ENCODE results near the gene ZNF579.

The ZNF579 gene

GRCh38 chr19:55536951-55537740 is 43.5 kb downstream of the ZNF579 start, which contains the start of gene SBK2:
Gene SBK2 (minus strand): TSS chr19:55537133. CDS start chr19:55536294, 839 bp downstream.
- Histone ChIP-seq H3F3A (ENCODE audit: insufficient read depth, low read length) (no peaks in the 10 kb centered on the region), H3K4me3 (ENCODE audit: low read length) (no peak within 1 kb of the TSS), H3K4me1 (ENCODE audit: low read length) (no peaks in the 10 kb centered on the region), H2AFZ (ENCODE audit: low read length) (no peak within 1 kb of the TSS), H3K9me3 (replicated peaks; ENCODE audit: insufficient read depth, low read length) (no peaks in the 10 kb centered on the region), H3K36me3 (replicated peaks; ENCODE audit: insufficient read depth, low read length) (no peaks in the 10 kb centered on the region), H3K27me3 (replicated peaks; ENCODE audit: insufficient read depth, low read length) (peaks cover 67% of the 10 kb centered on the region), H3K4me2 (ENCODE audit: low read depth, low read length) (no peak within 1 kb of the TSS), H3K9me2 (replicated peaks; ENCODE audit: insufficient read depth, low read length) (no peaks in the 10 kb centered on the region), H4K20me1 (ENCODE audit: insufficient read depth, low read length) (no peaks in the 10 kb centered on the region), H3K9ac (ENCODE audit: low read length) (no peak within 1 kb of the TSS), H3K27ac (ENCODE audit: low read length) (no peak within 1 kb of the TSS), H3K79me2 (ENCODE audit: low read length) (no peaks in the 10 kb centered on the region)
- no peak for TF ChIP-seq EZH2phosphoT487 (IDR thresholded peaks at IDR 0.05; ENCODE audit: low read length)
- no peak for TF ChIP-seq CTCF (IDR thresholded peaks at IDR 0.05; ENCODE audit: low read length)
- TF ChIP-seq EZH2 (optimal IDR thresholded peaks at IDR 0.05; ENCODE audit: low read depth, low read length): no peak
- DNase-seq: no peak

- H3K4me2 ChIP-seq (ENCODE audit: low read depth, low read length): no peak overlapping the region
- TF ChIP-seq CTCF (IDR thresholded peaks at IDR 0.05; ENCODE audit: low read length): no peak
- TF ChIP-seq EZH2 (optimal IDR thresholded peaks at IDR 0.05; ENCODE audit: low read depth, low read length): no peak
- TF ChIP-seq EZH2phosphoT487 (IDR thresholded peaks at IDR 0.05; ENCODE audit: low read length): no peak
Measured at GRCh38 chr19:55536366-55536765, 44.3 kb downstream of the ZNF579 start.

GRCh38 chr19:55535965-55536350 is 44.7 kb downstream of the ZNF579 start:
- H2AFZ ChIP-seq (ENCODE audit: low read length): no peak overlapping the region

More at GRCh38 chr19:55536366-55536765, 44.3 kb downstream of the ZNF579 start:
- no peaks in the 10 kb centered on the region for H4K20me1 ChIP-seq (ENCODE audit: insufficient read depth, low read length)
- H3K9me3 ChIP-seq (replicated peaks; ENCODE audit: insufficient read depth, low read length): no peaks in the 10 kb centered on the region
- no peak for DNase-seq
- no peak overlapping the region for H3K9ac ChIP-seq (ENCODE audit: low read length)
- peaks cover 67% of the 10 kb centered on the region for H3K27me3 ChIP-seq (replicated peaks; ENCODE audit: insufficient read depth, low read length)
- no peaks in the 10 kb centered on the region for H3K79me2 ChIP-seq (ENCODE audit: low read length)
- H3K4me1 ChIP-seq (ENCODE audit: low read length): no peaks in the 10 kb centered on the region
- H3F3A ChIP-seq (ENCODE audit: insufficient read depth, low read length): no peaks in the 10 kb centered on the region
- H3K9me2 ChIP-seq (replicated peaks; ENCODE audit: insufficient read depth, low read length): no peaks in the 10 kb centered on the region
- H3K4me3 ChIP-seq (ENCODE audit: low read length): no peak overlapping the region
- no peak overlapping the region for H2AFZ ChIP-seq (ENCODE audit: low read length)
- H3K27ac ChIP-seq (ENCODE audit: low read length): no peak overlapping the region
- H3K36me3 ChIP-seq (replicated peaks; ENCODE audit: insufficient read depth, low read length): no peaks in the 10 kb centered on the region

More at GRCh38 chr19:55535965-55536350, 44.7 kb downstream of the ZNF579 start:
- no peaks in the 10 kb centered on the region for H3K9me2 ChIP-seq (replicated peaks; ENCODE audit: insufficient read depth, low read length)
- TF ChIP-seq CTCF (IDR thresholded peaks at IDR 0.05; ENCODE audit: low read length) (no peak), EZH2 (optimal IDR thresholded peaks at IDR 0.05; ENCODE audit: low read depth, low read length) (no peak), EZH2phosphoT487 (IDR thresholded peaks at IDR 0.05; ENCODE audit: low read length) (no peak)
- H3F3A ChIP-seq (ENCODE audit: insufficient read depth, low read length): no peaks in the 10 kb centered on the region
- H3K9me3 ChIP-seq (replicated peaks; ENCODE audit: insufficient read depth, low read length): no peaks in the 10 kb centered on the region
- no peaks in the 10 kb centered on the region for H4K20me1 ChIP-seq (ENCODE audit: insufficient read depth, low read length)
- H3K27ac ChIP-seq (ENCODE audit: low read length): no peak overlapping the region
- H3K9ac ChIP-seq (ENCODE audit: low read length): no peak overlapping the region
- H3K4me3 ChIP-seq (ENCODE audit: low read length): no peak overlapping the region
- no peaks in the 10 kb centered on the region for H3K36me3 ChIP-seq (replicated peaks; ENCODE audit: insufficient read depth, low read length)
- H3K27me3 ChIP-seq (replicated peaks; ENCODE audit: insufficient read depth, low read length): peaks cover 67% of the 10 kb centered on the region
- no peak for DNase-seq
- no peaks in the 10 kb centered on the region for H3K79me2 ChIP-seq (ENCODE audit: low read length)
- no peak overlapping the region for H3K4me2 ChIP-seq (ENCODE audit: low read depth, low read length)
- H3K4me1 ChIP-seq (ENCODE audit: low read length): no peaks in the 10 kb centered on the region

Data from MM.1S (cell line).